GM12873 (cell line): ENCODE data around the gene KLF13.

Source experiments
- CTCF ChIP-seq: IDR thresholded peaks from 2 replicates; pipeline ENCODE4 v1.5.1; 2012; ENCODE audit warnings: low read depth, mild to moderate bottlenecking, moderate library complexity, low read length, control low read depth; ENCODE audit not compliant: insufficient read depth; ENCODE audit errors: missing control alignments

Gene KLF13

GRCh38 chr15:31345606-31346366 is 19.2 kb downstream of the KLF13 start:
- TF ChIP-seq CTCF: no peak

- TF ChIP-seq CTCF: peak; percentile 3
Measured at GRCh38 chr15:31346367-31347066, 19.9 kb downstream of the KLF13 start.

- no peak for TF ChIP-seq CTCF
Measured at GRCh38 chr15:31347067-31347975, 20.7 kb downstream of the KLF13 start.

- TF ChIP-seq CTCF: no peak
Measured at GRCh38 chr15:31347981-31348803, 21.6 kb downstream of the KLF13 start.

- TF ChIP-seq CTCF: no peak
Measured at GRCh38 chr15:31349233-31350141, 22.9 kb downstream of the KLF13 start.

- no peak for TF ChIP-seq CTCF
Measured at GRCh38 chr15:31350771-31351170, 24.1 kb downstream of the KLF13 start.
